Loucy (cell line): ENCODE measurements around the gene ZNF385D.

ENCODE experiments used
- H2AFZ ChIP-seq: fragments of 200-600 bp; sonication (generic); 2 replicates; pipeline ENCODE4 v1.6.0; 2016; ENCODE audit warnings: antibody characterized with exemption, mild to moderate bottlenecking, low read length, moderate library complexity
- H3F3A ChIP-seq: fragments of 200-600 bp; 2 replicates; pipeline ENCODE4 v1.6.0; 2016; ENCODE audit warnings: antibody characterized with exemption, low read depth, mild to moderate bottlenecking
- H3K27me3 ChIP-seq: fragments of 200-600 bp; sonication (generic); 2 replicates; pipeline ENCODE4 v1.6.1; 2014; ENCODE audit warnings: low read length, mild to moderate bottlenecking; ENCODE audit not compliant: insufficient read depth, poor library complexity, severe bottlenecking
- H3K36me3 ChIP-seq: fragments of 200-600 bp; sonication (generic); 2 replicates; pipeline ENCODE4 v1.6.1; 2016; ENCODE audit warnings: low read length; ENCODE audit not compliant: insufficient read depth
- H3K4me1 ChIP-seq: fragments of 200-600 bp; sonication (generic); 2 replicates; pipeline ENCODE4 v1.5.1; 2014; ENCODE audit warnings: low read length, mild to moderate bottlenecking; ENCODE audit not compliant: insufficient read depth, poor library complexity, severe bottlenecking
- H3K4me2 ChIP-seq: fragments of 200-600 bp; sonication (generic); 2 replicates; pipeline ENCODE4 v1.6.0; 2014; ENCODE audit warnings: antibody characterized with exemption, low read length, low read depth, mild to moderate bottlenecking; ENCODE audit not compliant: poor library complexity, severe bottlenecking
- H3K4me3 ChIP-seq: fragments of 200-600 bp; sonication (generic); 2 replicates; pipeline ENCODE4 v1.5.1; 2014; ENCODE audit warnings: low read length, mild to moderate bottlenecking, mixed read lengths; ENCODE audit not compliant: poor library complexity, severe bottlenecking
- H3K79me2 ChIP-seq: fragments of 200-600 bp; sonication (generic); 2 replicates; pipeline ENCODE4 v1.6.1; 2014; ENCODE audit warnings: low read length; ENCODE audit not compliant: insufficient read depth
- H3K9ac ChIP-seq: fragments of 200-600 bp; sonication (generic); 2 replicates; pipeline ENCODE4 v1.6.0; 2014; ENCODE audit warnings: mild to moderate bottlenecking, low read depth, low read length, moderate library complexity; ENCODE audit not compliant: poor library complexity, severe bottlenecking
- H3K9me2 ChIP-seq: fragments of 200-600 bp; sonication (generic); replicated peaks from 2 replicates; pipeline ENCODE4 v1.6.1; 2016; ENCODE audit warnings: low read depth, low read length, mixed read lengths
- H3K9me3 ChIP-seq: fragments of 200-600 bp; sonication (generic); 2 replicates; pipeline ENCODE4 v1.6.1; 2014; ENCODE audit warnings: mild to moderate bottlenecking, antibody characterized with exemption, low read length, low read depth; ENCODE audit not compliant: insufficient read depth
- H4K20me1 ChIP-seq: fragments of 200-600 bp; sonication (generic); 2 replicates; pipeline ENCODE4 v1.6.0; 2014; ENCODE audit warnings: antibody characterized with exemption, low read length, mild to moderate bottlenecking; ENCODE audit not compliant: insufficient read depth, poor library complexity, severe bottlenecking
- CTCF ChIP-seq: fragments of 200-600 bp; sonication (generic); conservative IDR thresholded peaks from 2 replicates; pipeline ENCODE4 v1.5.1; 2014; ENCODE audit warnings: mild to moderate bottlenecking, antibody characterized with exemption, low read length
- EZH2phosphoT487 ChIP-seq: fragments of 200-600 bp; IDR thresholded peaks from 2 replicates; pipeline ENCODE4 v1.6.1; 2018; ENCODE audit warnings: antibody characterized with exemption, mild to moderate bottlenecking, moderate library complexity, borderline replicate concordance

The ZNF385D gene

GRCh38 chr3:21694506-21694905, 56.5 kb downstream of the ZNF385D start:
- TF ChIP-seq EZH2phosphoT487 (no peak), CTCF (no peak)
- Histone ChIP-seq H3K4me2 (no peak overlapping the region), H3K4me3 (no peak overlapping the region), H3K36me3 (no peaks in the 10 kb centered on the region), H3K79me2 (no peaks in the 10 kb centered on the region), H3K9me2 (no peaks in the 10 kb centered on the region), H3F3A (no peaks in the 10 kb centered on the region), H3K4me1 (no peaks in the 10 kb centered on the region), H3K27me3 (no peaks in the 10 kb centered on the region), H3K9ac (no peak overlapping the region), H3K9me3 (no peaks in the 10 kb centered on the region), H4K20me1 (no peaks in the 10 kb centered on the region), H2AFZ (no peak overlapping the region)

- Histone ChIP-seq H3K79me2 (no peaks in the 10 kb centered on the region), H4K20me1 (no peaks in the 10 kb centered on the region), H3F3A (no peaks in the 10 kb centered on the region), H3K27me3 (no peaks in the 10 kb centered on the region), H3K4me3 (no peak overlapping the region), H3K9me3 (no peaks in the 10 kb centered on the region), H3K9ac (no peak overlapping the region), H3K36me3 (no peaks in the 10 kb centered on the region), H2AFZ (no peak overlapping the region), H3K4me1 (no peaks in the 10 kb centered on the region), H3K4me2 (no peak overlapping the region), H3K9me2 (no peaks in the 10 kb centered on the region)
- TF ChIP-seq CTCF (no peak), EZH2phosphoT487 (no peak)
Observed at GRCh38 chr3:21691036-21691435, 60.0 kb downstream of the ZNF385D start.

DNA sequence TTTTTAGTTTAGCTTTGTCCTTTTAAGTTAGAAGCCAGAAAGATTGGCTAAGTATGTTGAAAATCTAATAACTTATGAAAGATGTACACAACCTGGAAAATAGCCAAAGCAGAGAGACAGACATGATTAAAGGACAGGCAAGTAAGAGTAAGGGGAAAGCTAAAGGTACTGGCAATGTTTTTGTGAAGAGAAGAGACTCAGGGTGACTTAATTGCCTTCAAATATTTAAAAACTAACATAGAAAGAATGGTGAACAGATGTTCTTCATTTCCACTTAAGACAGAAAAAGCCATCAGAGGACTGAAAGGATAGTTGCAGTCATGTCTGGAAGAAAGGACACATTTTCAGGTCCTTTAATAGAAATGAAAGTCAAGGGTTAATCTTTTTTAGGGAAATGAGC, 68.8 kb downstream of the ZNF385D start:
- H3K4me1 ChIP-seq: no peaks in the 10 kb centered on the region
- H3K27me3 ChIP-seq: no peaks in the 10 kb centered on the region
- H3K4me2 ChIP-seq: no peak overlapping the region
- H3K36me3 ChIP-seq: no peaks in the 10 kb centered on the region
- no peak overlapping the region for H2AFZ ChIP-seq
- H3K4me3 ChIP-seq: no peak overlapping the region
- no peak overlapping the region for H3K9ac ChIP-seq
- no peaks in the 10 kb centered on the region for H3F3A ChIP-seq
- H3K79me2 ChIP-seq: no peaks in the 10 kb centered on the region
- H3K9me2 ChIP-seq: no peaks in the 10 kb centered on the region
- no peaks in the 10 kb centered on the region for H3K9me3 ChIP-seq
- TF ChIP-seq CTCF (no peak), EZH2phosphoT487 (no peak)
- no peaks in the 10 kb centered on the region for H4K20me1 ChIP-seq
